ENCODE results near the gene STN1.

STN1 gene

DNA sequence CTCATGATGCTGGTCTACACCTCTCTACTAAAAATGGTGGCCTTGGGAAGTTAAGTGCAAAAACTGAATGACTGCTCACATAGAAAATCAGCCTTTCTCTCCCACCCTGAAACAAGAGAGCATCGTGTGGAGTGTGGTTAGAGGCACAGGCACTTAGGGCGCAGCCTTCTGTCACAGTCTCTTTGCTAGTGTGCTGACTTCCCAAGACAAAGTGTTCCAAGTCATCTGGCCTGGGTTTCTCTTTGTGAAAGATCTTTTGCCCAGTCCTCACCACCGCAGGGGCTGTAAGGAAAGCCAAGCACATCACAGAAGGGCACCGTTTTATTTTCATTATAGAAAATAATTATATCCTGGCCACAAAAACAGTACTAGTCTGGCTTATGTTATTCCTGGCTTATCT lies 12.5 kb downstream of the STN1 start:
- Histone ChIP-seq H3K27me3 (ENCODE audit: insufficient read depth, low read length) (no peaks in the 10 kb centered on the region), H4K20me1 (ENCODE audit: insufficient read depth, low read length) (no peaks in the 10 kb centered on the region), H3K4me2 (ENCODE audit: low read length) (no peak overlapping the region), H3F3A (ENCODE audit: insufficient read depth, low read length) (no peaks in the 10 kb centered on the region; the same call in 1 of the 2 replicates), H3K9me2 (ENCODE audit: low read depth, low read length) (no peaks in the 10 kb centered on the region), H3K9me3 (ENCODE audit: low read length) (no peaks in the 10 kb centered on the region), H3K79me2 (ENCODE audit: insufficient read depth, low read length) (no peaks in the 10 kb centered on the region), H2AFZ (ENCODE audit: low read length) (no peak overlapping the region), H3K27ac (ENCODE audit: low read depth, low read length, poor library complexity, severe bottlenecking) (no peak overlapping the region), H3K4me1 (ENCODE audit: insufficient read depth, low read length, severe bottlenecking) (peaks cover 13% of the 10 kb centered on the region), H3K9ac (ENCODE audit: low read length) (no peak overlapping the region), H3K36me3 (ENCODE audit: insufficient read depth, low read length) (peaks cover 22% of the 10 kb centered on the region; the same call in 1 of the 2 replicates), H3K4me3 (ENCODE audit: low read depth, low read length, poor library complexity, severe bottlenecking) (no peak overlapping the region)
- no peak for TF ChIP-seq EZH2 (IDR thresholded peaks at IDR 0.05; ENCODE audit: borderline replicate concordance, low read length)
- TF ChIP-seq, protein P1, sequence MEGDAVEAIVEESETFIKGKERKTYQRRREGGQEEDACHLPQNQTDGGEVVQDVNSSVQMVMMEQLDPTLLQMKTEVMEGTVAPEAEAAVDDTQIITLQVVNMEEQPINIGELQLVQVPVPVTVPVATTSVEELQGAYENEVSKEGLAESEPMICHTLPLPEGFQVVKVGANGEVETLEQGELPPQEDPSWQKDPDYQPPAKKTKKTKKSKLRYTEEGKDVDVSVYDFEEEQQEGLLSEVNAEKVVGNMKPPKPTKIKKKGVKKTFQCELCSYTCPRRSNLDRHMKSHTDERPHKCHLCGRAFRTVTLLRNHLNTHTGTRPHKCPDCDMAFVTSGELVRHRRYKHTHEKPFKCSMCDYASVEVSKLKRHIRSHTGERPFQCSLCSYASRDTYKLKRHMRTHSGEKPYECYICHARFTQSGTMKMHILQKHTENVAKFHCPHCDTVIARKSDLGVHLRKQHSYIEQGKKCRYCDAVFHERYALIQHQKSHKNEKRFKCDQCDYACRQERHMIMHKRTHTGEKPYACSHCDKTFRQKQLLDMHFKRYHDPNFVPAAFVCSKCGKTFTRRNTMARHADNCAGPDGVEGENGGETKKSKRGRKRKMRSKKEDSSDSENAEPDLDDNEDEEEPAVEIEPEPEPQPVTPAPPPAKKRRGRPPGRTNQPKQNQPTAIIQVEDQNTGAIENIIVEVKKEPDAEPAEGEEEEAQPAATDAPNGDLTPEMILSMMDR (IDR thresholded peaks at IDR 0.05; ENCODE audit: low read length), result no peak

DNA sequence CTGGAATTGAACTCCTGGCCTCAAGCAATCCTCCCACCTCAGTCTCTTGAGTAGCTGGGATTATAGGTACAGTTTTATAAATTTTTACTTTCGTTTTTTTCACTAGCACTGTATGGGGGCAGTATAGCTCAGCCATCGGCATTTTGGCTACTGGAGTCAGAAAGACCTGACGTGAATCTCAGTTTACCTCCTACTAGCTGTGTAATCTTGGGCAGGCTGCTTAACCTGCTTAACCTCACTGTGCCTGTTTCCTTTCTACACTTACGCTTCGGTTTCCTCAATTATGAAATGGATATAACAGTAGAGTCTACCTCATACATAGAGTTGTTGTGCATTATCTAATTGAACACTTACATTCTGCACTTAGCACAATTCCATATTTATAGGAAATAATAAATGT lies 16.7 kb downstream of the STN1 start:
- H3K36me3 ChIP-seq (ENCODE audit: insufficient read depth, low read length), result peaks cover 37% of the 10 kb centered on the region; the same call in 1 of the 2 replicates
- H3F3A ChIP-seq (ENCODE audit: insufficient read depth, low read length), result no peaks in the 10 kb centered on the region
- H3K9me3 ChIP-seq (ENCODE audit: low read length), result no peaks in the 10 kb centered on the region
- H2AFZ ChIP-seq (ENCODE audit: low read length), result no peak overlapping the region
- H4K20me1 ChIP-seq (ENCODE audit: insufficient read depth, low read length), result no peaks in the 10 kb centered on the region
- no peaks in the 10 kb centered on the region for H3K27me3 ChIP-seq (ENCODE audit: insufficient read depth, low read length)
- H3K79me2 ChIP-seq (ENCODE audit: insufficient read depth, low read length), result no peaks in the 10 kb centered on the region
- no peak overlapping the region for H3K27ac ChIP-seq (ENCODE audit: low read depth, low read length, poor library complexity, severe bottlenecking)
- no peak overlapping the region for H3K4me3 ChIP-seq (ENCODE audit: low read depth, low read length, poor library complexity, severe bottlenecking)
- no peak for TF ChIP-seq EZH2 (IDR thresholded peaks at IDR 0.05; ENCODE audit: borderline replicate concordance, low read length)
- TF ChIP-seq, protein P1 (IDR thresholded peaks at IDR 0.05; ENCODE audit: low read length), result no peak
- H3K4me2 ChIP-seq (ENCODE audit: low read length), result no peak overlapping the region
- H3K9ac ChIP-seq (ENCODE audit: low read length), result no peak overlapping the region
- H3K4me1 ChIP-seq (ENCODE audit: insufficient read depth, low read length, severe bottlenecking), result no peaks in the 10 kb centered on the region
- no peaks in the 10 kb centered on the region for H3K9me2 ChIP-seq (ENCODE audit: low read depth, low read length)

DNA sequence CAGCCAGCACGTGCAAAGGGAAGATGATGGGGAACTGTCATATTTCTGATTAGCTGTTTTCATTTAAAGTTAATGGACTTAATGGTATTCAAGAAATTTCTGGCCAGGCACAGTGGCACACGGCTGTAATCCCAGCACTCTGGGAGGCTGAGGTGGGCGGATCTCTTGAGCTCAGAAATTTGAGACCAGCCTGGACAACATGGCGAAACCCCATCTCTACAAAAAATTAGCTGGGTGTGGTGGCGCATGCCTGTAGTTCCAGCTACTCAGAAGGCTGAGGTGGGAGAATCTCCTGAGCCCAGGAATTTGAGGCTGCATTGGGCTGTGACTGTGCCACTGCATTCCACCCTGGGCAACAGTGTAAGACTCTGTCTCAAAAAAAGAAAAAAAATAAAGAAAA lies 18.7 kb downstream of the STN1 start:
- Histone ChIP-seq H2AFZ (ENCODE audit: low read length) (no peak overlapping the region), H3K36me3 (ENCODE audit: insufficient read depth, low read length) (peaks cover 41% of the 10 kb centered on the region; the same call in 1 of the 2 replicates), H3K4me1 (ENCODE audit: insufficient read depth, low read length, severe bottlenecking) (no peaks in the 10 kb centered on the region), H3K9ac (ENCODE audit: low read length) (no peak overlapping the region), H3K4me3 (ENCODE audit: low read depth, low read length, poor library complexity, severe bottlenecking) (no peak overlapping the region), H3K27ac (ENCODE audit: low read depth, low read length, poor library complexity, severe bottlenecking) (no peak overlapping the region), H3K79me2 (ENCODE audit: insufficient read depth, low read length) (no peaks in the 10 kb centered on the region), H3K9me3 (ENCODE audit: low read length) (no peaks in the 10 kb centered on the region), H3K9me2 (ENCODE audit: low read depth, low read length) (no peaks in the 10 kb centered on the region), H3F3A (ENCODE audit: insufficient read depth, low read length) (no peaks in the 10 kb centered on the region), H4K20me1 (ENCODE audit: insufficient read depth, low read length) (no peaks in the 10 kb centered on the region), H3K4me2 (ENCODE audit: low read length) (no peak overlapping the region), H3K27me3 (ENCODE audit: insufficient read depth, low read length) (no peaks in the 10 kb centered on the region)
- TF ChIP-seq, protein P1 (IDR thresholded peaks at IDR 0.05; ENCODE audit: low read length), result no peak
- TF ChIP-seq EZH2 (IDR thresholded peaks at IDR 0.05; ENCODE audit: borderline replicate concordance, low read length), result no peak

Measured in OCI-LY1 (cell line).